Tibial nerve (tissue), 4 donors: ENCODE results near the gene RAE1. TPM values are rescaled to one million over a fixed set of nuclear protein-coding genes. Genes with fewer than 3 reads are reported as not detected.
"Not testable (repeated sequence)": the region's sequence is repeated elsewhere in the genome, so short reads cannot be mapped to it uniquely, and the experiment has no call there.

Experiments
- DNase-seq, 2 donors: peaks; one replicate each; pipeline ENCODE4 v3.0.0-alpha.2; 2019; ENCODE audit warnings: low spot score in 2 of 2
- H3K27ac ChIP-seq, 4 donors: fragments of 200-600 bp; sonication (generic) in 3 of 4; one replicate each; pipeline ENCODE4 v1.5.1; 2017 to 2019; ENCODE audit warnings: mild to moderate bottlenecking in 1 of 4
- H3K27me3 ChIP-seq, 2 donors: fragments of 200-600 bp; sonication (generic) in 1 of 2; one replicate each; pipeline versions ENCODE4 v1.5.1 to v1.6.0; 2017 to 2019
- H3K36me3 ChIP-seq, 3 donors: fragments of 200-600 bp; sonication (generic); one replicate each; pipeline ENCODE4 v1.5.1; 2018 to 2019
- H3K4me1 ChIP-seq, 4 donors: fragments of 200-600 bp; sonication (generic) in 3 of 4; one replicate each; pipeline ENCODE4 v1.5.1; 2017 to 2019
- H3K4me3 ChIP-seq, 4 donors: fragments of 200-600 bp; sonication (generic) in 3 of 4; one replicate each; pipeline ENCODE4 v1.5.1; 2017 to 2019; ENCODE audit warnings: mild to moderate bottlenecking in 1 of 4, moderate library complexity in 1 of 4
- H3K9me3 ChIP-seq, 4 donors: fragments of 200-600 bp; sonication (generic) in 3 of 4; one replicate each; pipeline ENCODE4 v1.5.1; 2017 to 2019
- EP300 ChIP-seq, 2 donors: sonication (generic); formaldehyde crosslinking; IDR thresholded peaks; one replicate each; pipeline ENCODE4 v1.6.1; 2017; ENCODE audit warnings: antibody characterized with exemption in 2 of 2, mild to moderate bottlenecking in 1 of 2
- POLR2A ChIP-seq, 2 donors: fragments of 450-650 bp; IDR thresholded peaks; one replicate each; pipeline ENCODE4 v1.6.1; 2017; ENCODE audit warnings: antibody characterized with exemption in 2 of 2, mild to moderate bottlenecking in 2 of 2, moderate library complexity in 2 of 2
- WGBS, 2 donors: methylation state at CpG; one replicate each; pipeline ENCODE4 v1.1.5; 2018; 5-methylcytosine and 5-hydroxymethylcytosine counted together
- total RNA-seq, 4 donors: library from RNA; depleted of rRNA; stranded (reverse); fragments of >200 nt; gene quantifications; one replicate each; pipeline ENCODE4 v1.1.0, GENCODE V29; 2016
- TF ChIP-seq, protein P1 (sequence below), 5 experiments: fragments of 200-600 bp in 3 of 5; fragments of 450-650 bp in 2 of 5; sonication (generic) in 3 of 5; IDR thresholded peaks; one replicate each; pipeline ENCODE4 v1.5.1; 2016 to 2019; ENCODE audit warnings: antibody characterized with exemption in 5 of 5, mild to moderate bottlenecking in 3 of 5, moderate library complexity in 2 of 5

Gene RAE1
- total RNA-seq, 4 donors from 2014 or later, result 12.6 to 20.9 (median 19.0) TPM

DNA sequence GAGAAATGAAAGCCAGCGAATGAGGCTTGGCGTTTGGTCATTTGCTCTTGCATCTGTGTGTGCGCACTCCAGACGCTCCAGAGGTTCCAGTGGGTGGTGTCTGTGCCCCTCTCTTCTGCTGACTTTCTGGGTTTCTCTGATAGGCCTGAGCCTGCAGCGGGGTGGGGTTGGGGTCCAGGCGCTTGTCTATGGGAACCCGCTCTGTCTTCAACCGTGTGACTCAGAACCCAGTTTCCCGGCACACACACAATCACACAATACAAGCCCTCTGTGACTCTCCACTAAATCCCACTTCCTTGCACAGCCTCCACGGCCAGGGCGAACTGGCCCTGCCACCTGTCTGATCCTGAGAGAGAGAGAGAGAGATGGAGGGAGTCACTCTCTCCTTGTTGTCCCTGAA, 64.7 kb downstream of the RAE1 start:
- WGBS, 2 donors, result 75 to 80% methylated on average over 11 of the region's 11 CpGs
- no peaks in the 10 kb centered on the region for H3K27me3 ChIP-seq
- H3K27ac ChIP-seq, result no peak overlapping the region

DNA sequence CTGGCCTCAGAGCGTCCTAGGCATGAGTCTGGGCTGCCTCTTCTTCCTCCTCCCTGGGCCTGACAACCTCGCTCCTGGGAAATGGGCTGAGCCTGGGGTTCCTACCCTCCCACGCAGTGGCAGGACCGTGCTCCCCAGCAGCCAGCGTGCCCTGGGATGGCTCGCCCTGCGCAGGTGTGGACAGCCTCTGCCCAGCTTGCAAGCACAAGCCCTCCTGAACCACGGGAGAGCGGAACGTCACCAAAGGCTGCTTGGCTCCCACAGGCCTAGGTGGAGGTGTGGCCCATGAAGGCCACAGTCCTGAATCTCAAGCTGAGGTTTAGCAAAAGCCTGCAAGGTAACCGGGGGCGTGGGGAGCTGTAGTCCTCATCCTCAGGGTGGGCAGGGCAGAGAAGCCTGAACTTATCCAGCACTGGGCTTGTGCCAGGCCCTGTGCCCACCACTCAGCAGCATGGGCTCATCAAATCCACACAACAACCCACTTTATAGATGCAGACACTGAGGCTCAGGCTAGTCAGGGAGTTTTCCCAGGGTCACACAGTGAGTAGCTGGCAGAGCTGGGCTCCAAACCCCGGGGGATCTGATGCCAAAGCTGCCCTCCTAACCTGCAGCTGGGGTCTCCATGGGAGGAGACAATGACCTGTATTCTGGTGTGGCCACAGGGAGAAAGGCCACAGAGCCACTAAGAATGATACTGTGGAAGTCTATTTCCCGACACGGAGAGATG, 65.4 kb downstream of the RAE1 start:
- 85 to 91% methylated on average over 8 to 15 of the region's 15 CpGs for WGBS, 2 donors
- TF ChIP-seq EP300 (IDR thresholded peaks at IDR 0.05) (no peak), POLR2A (IDR thresholded peaks at IDR 0.05) (no peak)
- TF ChIP-seq, protein P1, sequence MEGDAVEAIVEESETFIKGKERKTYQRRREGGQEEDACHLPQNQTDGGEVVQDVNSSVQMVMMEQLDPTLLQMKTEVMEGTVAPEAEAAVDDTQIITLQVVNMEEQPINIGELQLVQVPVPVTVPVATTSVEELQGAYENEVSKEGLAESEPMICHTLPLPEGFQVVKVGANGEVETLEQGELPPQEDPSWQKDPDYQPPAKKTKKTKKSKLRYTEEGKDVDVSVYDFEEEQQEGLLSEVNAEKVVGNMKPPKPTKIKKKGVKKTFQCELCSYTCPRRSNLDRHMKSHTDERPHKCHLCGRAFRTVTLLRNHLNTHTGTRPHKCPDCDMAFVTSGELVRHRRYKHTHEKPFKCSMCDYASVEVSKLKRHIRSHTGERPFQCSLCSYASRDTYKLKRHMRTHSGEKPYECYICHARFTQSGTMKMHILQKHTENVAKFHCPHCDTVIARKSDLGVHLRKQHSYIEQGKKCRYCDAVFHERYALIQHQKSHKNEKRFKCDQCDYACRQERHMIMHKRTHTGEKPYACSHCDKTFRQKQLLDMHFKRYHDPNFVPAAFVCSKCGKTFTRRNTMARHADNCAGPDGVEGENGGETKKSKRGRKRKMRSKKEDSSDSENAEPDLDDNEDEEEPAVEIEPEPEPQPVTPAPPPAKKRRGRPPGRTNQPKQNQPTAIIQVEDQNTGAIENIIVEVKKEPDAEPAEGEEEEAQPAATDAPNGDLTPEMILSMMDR (IDR thresholded peaks at IDR 0.05), result no peak
- H3K27me3 ChIP-seq, result no peaks in the 10 kb centered on the region
- no peak overlapping the region for H3K4me3 ChIP-seq
- H3K4me1 ChIP-seq, result no peaks in the 10 kb centered on the region
- no peaks in the 10 kb centered on the region for H3K36me3 ChIP-seq
- DNase-seq, result no peak
- no peak overlapping the region for H3K27ac ChIP-seq
- no peaks in the 10 kb centered on the region for H3K9me3 ChIP-seq

More for the DNA sequence above, 64.7 kb downstream of the RAE1 start:
- TF ChIP-seq EP300 (IDR thresholded peaks at IDR 0.05) (no peak), POLR2A (IDR thresholded peaks at IDR 0.05) (no peak)
- TF ChIP-seq, protein P1 (IDR thresholded peaks at IDR 0.05), result no peak
- Histone ChIP-seq H3K4me1 (no peaks in the 10 kb centered on the region), H3K9me3 (no peaks in the 10 kb centered on the region), H3K36me3 (no peaks in the 10 kb centered on the region), H3K4me3 (no peak overlapping the region)
- DNase-seq, result no peak

DNA sequence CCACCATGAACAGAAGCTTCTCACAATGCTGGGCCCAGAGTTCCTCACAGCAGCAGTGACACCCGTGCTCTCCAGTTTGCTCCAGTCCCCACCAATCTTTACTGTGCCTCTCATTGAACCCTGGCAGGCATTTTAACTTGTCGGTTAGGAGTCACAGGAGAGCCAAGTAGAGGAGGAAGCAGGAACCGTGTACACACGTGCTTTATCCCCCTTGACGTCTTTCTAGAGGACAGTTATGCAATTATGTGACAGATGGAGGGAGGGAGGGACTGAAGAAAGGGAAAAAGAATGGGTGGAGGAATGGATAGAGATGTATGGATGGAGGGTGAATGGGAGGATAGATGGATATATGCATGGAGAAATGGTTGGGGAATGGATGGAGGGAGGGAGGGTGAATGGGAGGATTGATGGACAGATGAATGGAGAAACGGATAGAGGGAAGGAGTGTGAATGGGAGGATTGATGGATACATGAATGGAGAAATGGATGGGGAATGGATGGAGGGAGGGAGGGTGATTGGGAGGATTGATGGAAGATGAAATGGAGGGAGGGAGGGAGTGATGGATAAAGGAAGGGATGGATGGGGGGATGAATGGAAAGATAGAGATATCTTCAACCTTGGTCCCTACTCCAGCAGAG, 66.1 kb downstream of the RAE1 start:
- H3K9me3 ChIP-seq, result no peaks in the 10 kb centered on the region
- WGBS, 2 donors, result 36 to 37% methylated on average over 6 of the region's 6 CpGs
- no peaks in the 10 kb centered on the region for H3K27me3 ChIP-seq
- TF ChIP-seq, protein P1 (IDR thresholded peaks at IDR 0.05), result no peak
- no peak for TF ChIP-seq POLR2A (IDR thresholded peaks at IDR 0.05)
- no peak for TF ChIP-seq EP300 (IDR thresholded peaks at IDR 0.05)
- no peak overlapping the region for H3K27ac ChIP-seq
- H3K4me3 ChIP-seq, result no peak overlapping the region
- no peak for DNase-seq
- H3K36me3 ChIP-seq, result no peaks in the 10 kb centered on the region
- H3K4me1 ChIP-seq, result no peaks in the 10 kb centered on the region

DNA sequence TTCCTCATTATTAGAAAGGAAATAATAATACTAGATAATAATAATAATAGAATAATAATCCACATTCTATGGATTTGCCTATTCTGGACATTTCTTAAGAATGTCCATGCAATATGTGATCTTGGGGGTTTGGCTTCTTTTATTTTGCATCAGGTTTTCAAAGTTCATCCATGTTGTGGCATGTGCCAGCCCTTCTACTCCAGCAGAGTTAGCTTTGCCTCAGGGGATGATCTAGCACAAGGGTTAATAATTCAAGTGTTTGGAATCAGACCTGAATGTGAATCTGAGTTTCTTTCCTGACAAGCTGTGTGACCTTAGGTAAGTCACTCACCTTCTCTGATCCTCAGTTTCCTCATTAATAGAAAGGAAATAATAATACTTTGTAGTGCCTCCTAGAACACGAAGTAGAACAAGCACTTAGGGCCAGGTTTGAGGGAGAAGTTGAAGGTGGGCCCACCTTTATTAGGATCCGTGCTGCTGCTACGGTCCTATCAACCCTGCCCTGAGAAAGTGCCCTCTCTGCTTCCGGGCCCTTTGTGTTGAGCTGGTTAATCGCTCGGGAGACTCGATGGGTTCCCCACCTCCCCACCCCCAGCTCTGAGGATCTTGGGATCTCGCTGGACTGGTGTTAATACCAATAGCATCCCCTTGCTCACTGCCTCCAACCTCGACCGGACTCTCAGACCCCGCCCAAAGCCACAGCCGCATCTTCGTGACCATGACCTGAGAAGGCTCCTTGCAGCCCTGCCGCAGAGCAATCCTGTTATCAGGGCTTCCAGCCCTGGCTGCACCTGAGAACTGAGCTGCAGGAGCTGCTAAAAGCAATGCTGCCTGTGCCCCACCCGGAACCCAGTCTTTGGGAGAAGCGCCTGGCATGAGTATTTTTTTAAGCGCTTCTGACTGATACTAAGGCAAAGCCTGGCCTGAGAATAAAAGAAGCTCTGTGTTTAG, 67.0 kb downstream of the RAE1 start:
- peaks cover 0 to 8% of the 10 kb centered on the region in 2 donors for H3K27me3 ChIP-seq
- WGBS, 2 donors, result 34 to 46% methylated on average over 15 to 17 of the region's 17 CpGs

DNA sequence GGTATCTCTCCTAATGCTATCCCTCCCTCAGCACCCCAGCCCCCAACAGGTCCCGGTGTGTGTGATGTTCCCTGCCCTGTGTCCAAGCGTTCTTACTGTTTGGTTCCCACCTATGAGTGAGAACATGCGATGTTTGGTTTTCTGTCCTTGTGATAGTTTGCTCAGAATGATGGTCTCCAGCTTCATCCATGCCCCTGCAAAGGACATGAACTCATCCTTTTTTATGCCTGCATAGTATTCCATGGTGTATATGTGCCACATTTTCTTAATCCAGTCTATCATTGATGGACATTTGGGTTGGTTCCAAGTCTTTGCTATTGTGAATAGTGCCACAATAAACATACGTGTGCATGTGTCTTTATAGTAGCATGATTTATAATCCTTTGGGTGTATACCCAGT, 68.4 kb downstream of the RAE1 start:
- 91 to 93% methylated on average over 4 of the region's 4 CpGs for whole genome bisulfite sequencing, 2 donors
- H3K27ac ChIP-seq, H3K27me3 ChIP-seq, DNase-seq, H3K9me3 ChIP-seq, H3K4me1 ChIP-seq, H3K4me3 ChIP-seq, H3K36me3 ChIP-seq: not testable (repeated sequence)

More for the DNA sequence above, 67.0 kb downstream of the RAE1 start:
- Histone ChIP-seq H3K9me3 (no peaks in the 10 kb centered on the region), H3K27ac (no peak overlapping the region), H3K4me1 (no peaks in the 10 kb centered on the region), H3K36me3 (no peaks in the 10 kb centered on the region), H3K4me3 (no peak overlapping the region)
- no peak for DNase-seq
- no peak for TF ChIP-seq EP300 (IDR thresholded peaks at IDR 0.05)
- TF ChIP-seq POLR2A (IDR thresholded peaks at IDR 0.05), result no peak
- TF ChIP-seq, protein P1 (IDR thresholded peaks at IDR 0.05), result no peak
